HEK293 (cell line): ENCODE data around the gene IQSEC1.

ENCODE experiments used
- CTCF ChIA-PET: fragments of 350-600 bp; formaldehyde crosslinking; extraction: SDS; loops from one replicate; lab custom pipeline; 2021; ENCODE audit warnings: antibody characterized with exemption; lab: Yijun Ruan, JAX
- POLR2A ChIA-PET: fragments of 300-600 bp; formaldehyde crosslinking; extraction: SDS; loops from one replicate; lab custom pipeline; 2020; ENCODE audit warnings: antibody characterized with exemption, inconsistent platforms; lab: Yijun Ruan, JAX
- H3K27ac ChIP-seq: fragments of 200-500 bp; sonication (Bioruptor generic); 2 replicates; pipeline ENCODE4 v1.5.1; 2014; ENCODE audit warnings: low read depth, low read length, control low read depth, inconsistent platforms; ENCODE audit errors: extremely low read depth
- H3K36me3 ChIP-seq, 2 experiments: fragments of 200-500 bp in 1 of 2; sonication (Bioruptor generic) in 1 of 2; 1 replicate in 1 of 2; 2 replicates in 1 of 2; pipeline ENCODE4 v1.5.1; 2014 to 2017; ENCODE audit warnings: inconsistent platforms in 2 of 2, low read length in 2 of 2; ENCODE audit not compliant: control insufficient read depth in 2 of 2, insufficient read depth in 1 of 2
- H3K4me1 ChIP-seq: fragments of 200-500 bp; sonication (Bioruptor generic); 2 replicates; pipeline ENCODE4 v1.5.1; 2014; ENCODE audit warnings: mild to moderate bottlenecking, low read length, inconsistent platforms; ENCODE audit not compliant: control insufficient read depth, insufficient read depth
- H3K4me3 ChIP-seq: 2 replicates; pipeline ENCODE4 v1.5.1; 2011; ENCODE audit warnings: low read depth, mild to moderate bottlenecking, control low read depth, low read length, moderate library complexity
- H3K9me3 ChIP-seq: fragments of 200-500 bp; sonication (Bioruptor generic); 2 replicates; pipeline ENCODE4 v1.5.1; 2014; ENCODE audit warnings: low read depth, low read length, inconsistent platforms; ENCODE audit not compliant: control insufficient read depth, insufficient read depth
- GFI1B ChIP-seq: fragments of 450-650 bp; formaldehyde crosslinking; IDR thresholded peaks from 2 replicates; pipeline ENCODE4 v1.5.1; 2016; ENCODE audit warnings: missing biosample characterization, missing genetic modification characterization
- HOXD13 ChIP-seq: sonication (generic); formaldehyde crosslinking; IDR thresholded peaks from 2 replicates; pipeline ENCODE4 v1.8.0; 2022; ENCODE audit warnings: missing genetic modification reagents, borderline replicate concordance
- KLF10 ChIP-seq: fragments of 450-650 bp; IDR thresholded peaks from 2 replicates; pipeline ENCODE4 v1.5.1; 2018; ENCODE audit warnings: missing biosample characterization, mild to moderate bottlenecking, missing genetic modification characterization
- SALL2 ChIP-seq: fragments of 450-650 bp; formaldehyde crosslinking; IDR thresholded peaks from 2 replicates; pipeline ENCODE4 v1.5.0; 2017; ENCODE audit warnings: missing biosample characterization, mild to moderate bottlenecking, missing genetic modification characterization, borderline replicate concordance
- TRIM28 ChIP-seq: IDR thresholded peaks from 2 replicates; pipeline ENCODE4 v1.6.1; 2011; ENCODE audit warnings: low read length, control low read depth, borderline replicate concordance
- WT1 ChIP-seq: fragments of 450-650 bp; formaldehyde crosslinking; IDR thresholded peaks from 2 replicates; pipeline ENCODE4 v1.5.1; 2016; ENCODE audit warnings: missing biosample characterization, missing genetic modification characterization
- ZBTB1 ChIP-seq: fragments of 450-650 bp; formaldehyde crosslinking; IDR thresholded peaks from 2 replicates; pipeline ENCODE4 v1.5.1; 2016; ENCODE audit warnings: missing biosample characterization, missing genetic modification characterization
- ZFP3 ChIP-seq: fragments of 450-650 bp; formaldehyde crosslinking; IDR thresholded peaks from 2 replicates; pipeline ENCODE4 v1.5.1; 2016; ENCODE audit warnings: low read depth, missing biosample characterization, missing genetic modification characterization
- ZNF175 ChIP-seq: fragments of 450-650 bp; formaldehyde crosslinking; IDR thresholded peaks from 2 replicates; pipeline ENCODE4 v1.5.1; 2016; ENCODE audit warnings: missing biosample characterization, missing genetic modification characterization
- ZNF202 ChIP-seq: fragments of 450-650 bp; formaldehyde crosslinking; IDR thresholded peaks from 2 replicates; pipeline ENCODE4 v1.5.1; 2016; ENCODE audit warnings: missing biosample characterization, missing genetic modification characterization, borderline replicate concordance
- ZNF266 ChIP-seq: fragments of 450-650 bp; formaldehyde crosslinking; IDR thresholded peaks from 2 replicates; pipeline ENCODE4 v1.5.1; 2016; ENCODE audit warnings: missing biosample characterization, missing genetic modification characterization, low read depth
- ZNF324 ChIP-seq: fragments of 450-650 bp; formaldehyde crosslinking; IDR thresholded peaks from 2 replicates; pipeline ENCODE4 v1.5.1; 2016; ENCODE audit warnings: missing biosample characterization, missing genetic modification characterization
- ZNF350 ChIP-seq: fragments of 450-650 bp; formaldehyde crosslinking; IDR thresholded peaks from 2 replicates; pipeline ENCODE4 v1.5.0; 2017; ENCODE audit warnings: missing biosample characterization, mild to moderate bottlenecking, missing genetic modification characterization
- ZNF510 ChIP-seq: fragments of 450-650 bp; formaldehyde crosslinking; IDR thresholded peaks from 2 replicates; pipeline ENCODE4 v1.5.1; 2018; ENCODE audit warnings: mild to moderate bottlenecking, missing genetic modification characterization, missing biosample characterization; ENCODE audit not compliant: insufficient replicate concordance
- ZNF529 ChIP-seq: fragments of 450-650 bp; formaldehyde crosslinking; IDR thresholded peaks from 2 replicates; pipeline ENCODE4 v1.5.1; 2017; ENCODE audit warnings: missing genetic modification characterization, missing biosample characterization; ENCODE audit not compliant: insufficient replicate concordance
- ZNF549 ChIP-seq: fragments of 450-650 bp; IDR thresholded peaks from 2 replicates; pipeline ENCODE4 v1.5.1; 2018; ENCODE audit warnings: missing biosample characterization, missing genetic modification characterization, mild to moderate bottlenecking, inconsistent platforms, moderate library complexity
- ZNF658 ChIP-seq: fragments of 450-650 bp; formaldehyde crosslinking; IDR thresholded peaks from 2 replicates; pipeline ENCODE4; 2016; ENCODE audit warnings: missing biosample characterization, missing genetic modification characterization
- ZNF670 ChIP-seq: fragments of 450-650 bp; formaldehyde crosslinking; IDR thresholded peaks from 2 replicates; pipeline ENCODE4 v1.5.1; 2016; ENCODE audit warnings: missing biosample characterization, missing genetic modification characterization, low read depth
- ZNF76 ChIP-seq: fragments of 450-650 bp; formaldehyde crosslinking; IDR thresholded peaks from 2 replicates; pipeline ENCODE4; 2016; ENCODE audit warnings: low read depth, missing biosample characterization, missing genetic modification characterization, borderline replicate concordance
- TF ChIP-seq, protein P1 (sequence below): fragments of 450-650 bp; formaldehyde crosslinking; IDR thresholded peaks from 2 replicates; pipeline ENCODE4 v1.5.1; 2016; ENCODE audit warnings: missing biosample characterization, missing genetic modification characterization
- TF ChIP-seq, protein P2 (sequence below): fragments of 450-650 bp; formaldehyde crosslinking; IDR thresholded peaks from 2 replicates; pipeline ENCODE4 v1.5.1; 2016; ENCODE audit warnings: missing biosample characterization, missing genetic modification characterization, borderline replicate concordance
- TF ChIP-seq, protein P3 (sequence below): fragments of 450-650 bp; formaldehyde crosslinking; IDR thresholded peaks from 2 replicates; pipeline ENCODE4 v1.5.1; 2016; ENCODE audit warnings: missing biosample characterization, missing genetic modification characterization, borderline replicate concordance
- TF ChIP-seq, protein P4 (sequence below): IDR thresholded peaks from 2 replicates; pipeline ENCODE4 v1.6.1; 2011; ENCODE audit warnings: mild to moderate bottlenecking, low read depth, low read length, borderline replicate concordance

IQSEC1 gene

DNA sequence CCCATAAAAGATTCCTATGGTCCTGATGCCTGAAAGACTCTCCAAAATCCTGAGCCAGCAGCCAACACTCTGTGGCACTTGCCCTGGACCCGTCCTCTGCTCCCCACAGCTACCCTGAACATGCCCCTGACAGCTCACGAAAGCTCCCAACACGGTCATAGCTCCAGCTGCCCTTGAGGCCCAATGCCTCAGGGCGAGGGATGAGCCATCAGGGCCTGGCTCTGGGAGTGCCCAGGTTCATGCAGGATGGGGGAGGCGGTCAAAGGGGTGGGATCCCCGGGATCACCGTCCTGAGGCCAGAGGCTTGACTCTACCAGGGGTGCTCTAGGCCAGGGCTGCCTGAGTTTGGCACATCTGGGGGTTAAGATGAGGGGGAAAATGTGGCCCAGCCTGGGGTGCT is 159.1 kb downstream of the IQSEC1 start:
- H3K4me3 ChIP-seq: no peak overlapping the region
- H3K4me1 ChIP-seq: no peaks in the 10 kb centered on the region
- TF ChIP-seq ZNF670 (tag by site-specific recombination) (no peak), ZNF202 (no peak), ZNF76 (tag by site-specific recombination) (no peak), ZNF549 (tag by site-specific recombination) (no peak)
- TF ChIP-seq, protein P1, sequence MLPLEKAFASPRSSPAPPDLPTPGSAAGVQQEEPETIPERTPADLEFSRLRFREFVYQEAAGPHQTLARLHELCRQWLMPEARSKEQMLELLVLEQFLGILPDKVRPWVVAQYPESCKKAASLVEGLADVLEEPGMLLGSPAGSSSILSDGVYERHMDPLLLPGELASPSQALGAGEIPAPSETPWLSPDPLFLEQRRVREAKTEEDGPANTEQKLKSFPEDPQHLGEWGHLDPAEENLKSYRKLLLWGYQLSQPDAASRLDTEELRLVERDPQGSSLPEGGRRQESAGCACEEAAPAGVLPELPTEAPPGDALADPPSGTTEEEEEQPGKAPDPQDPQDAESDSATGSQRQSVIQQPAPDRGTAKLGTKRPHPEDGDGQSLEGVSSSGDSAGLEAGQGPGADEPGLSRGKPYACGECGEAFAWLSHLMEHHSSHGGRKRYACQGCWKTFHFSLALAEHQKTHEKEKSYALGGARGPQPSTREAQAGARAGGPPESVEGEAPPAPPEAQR (tag by site-specific recombination): no peak
- TF ChIP-seq, protein P2, sequence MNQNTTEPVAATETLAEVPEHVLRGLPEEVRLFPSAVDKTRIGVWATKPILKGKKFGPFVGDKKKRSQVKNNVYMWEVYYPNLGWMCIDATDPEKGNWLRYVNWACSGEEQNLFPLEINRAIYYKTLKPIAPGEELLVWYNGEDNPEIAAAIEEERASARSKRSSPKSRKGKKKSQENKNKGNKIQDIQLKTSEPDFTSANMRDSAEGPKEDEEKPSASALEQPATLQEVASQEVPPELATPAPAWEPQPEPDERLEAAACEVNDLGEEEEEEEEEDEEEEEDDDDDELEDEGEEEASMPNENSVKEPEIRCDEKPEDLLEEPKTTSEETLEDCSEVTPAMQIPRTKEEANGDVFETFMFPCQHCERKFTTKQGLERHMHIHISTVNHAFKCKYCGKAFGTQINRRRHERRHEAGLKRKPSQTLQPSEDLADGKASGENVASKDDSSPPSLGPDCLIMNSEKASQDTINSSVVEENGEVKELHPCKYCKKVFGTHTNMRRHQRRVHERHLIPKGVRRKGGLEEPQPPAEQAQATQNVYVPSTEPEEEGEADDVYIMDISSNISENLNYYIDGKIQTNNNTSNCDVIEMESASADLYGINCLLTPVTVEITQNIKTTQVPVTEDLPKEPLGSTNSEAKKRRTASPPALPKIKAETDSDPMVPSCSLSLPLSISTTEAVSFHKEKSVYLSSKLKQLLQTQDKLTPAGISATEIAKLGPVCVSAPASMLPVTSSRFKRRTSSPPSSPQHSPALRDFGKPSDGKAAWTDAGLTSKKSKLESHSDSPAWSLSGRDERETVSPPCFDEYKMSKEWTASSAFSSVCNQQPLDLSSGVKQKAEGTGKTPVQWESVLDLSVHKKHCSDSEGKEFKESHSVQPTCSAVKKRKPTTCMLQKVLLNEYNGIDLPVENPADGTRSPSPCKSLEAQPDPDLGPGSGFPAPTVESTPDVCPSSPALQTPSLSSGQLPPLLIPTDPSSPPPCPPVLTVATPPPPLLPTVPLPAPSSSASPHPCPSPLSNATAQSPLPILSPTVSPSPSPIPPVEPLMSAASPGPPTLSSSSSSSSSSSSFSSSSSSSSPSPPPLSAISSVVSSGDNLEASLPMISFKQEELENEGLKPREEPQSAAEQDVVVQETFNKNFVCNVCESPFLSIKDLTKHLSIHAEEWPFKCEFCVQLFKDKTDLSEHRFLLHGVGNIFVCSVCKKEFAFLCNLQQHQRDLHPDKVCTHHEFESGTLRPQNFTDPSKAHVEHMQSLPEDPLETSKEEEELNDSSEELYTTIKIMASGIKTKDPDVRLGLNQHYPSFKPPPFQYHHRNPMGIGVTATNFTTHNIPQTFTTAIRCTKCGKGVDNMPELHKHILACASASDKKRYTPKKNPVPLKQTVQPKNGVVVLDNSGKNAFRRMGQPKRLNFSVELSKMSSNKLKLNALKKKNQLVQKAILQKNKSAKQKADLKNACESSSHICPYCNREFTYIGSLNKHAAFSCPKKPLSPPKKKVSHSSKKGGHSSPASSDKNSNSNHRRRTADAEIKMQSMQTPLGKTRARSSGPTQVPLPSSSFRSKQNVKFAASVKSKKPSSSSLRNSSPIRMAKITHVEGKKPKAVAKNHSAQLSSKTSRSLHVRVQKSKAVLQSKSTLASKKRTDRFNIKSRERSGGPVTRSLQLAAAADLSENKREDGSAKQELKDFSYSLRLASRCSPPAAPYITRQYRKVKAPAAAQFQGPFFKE (tag by site-specific recombination): no peak
- TF ChIP-seq, protein P3, sequence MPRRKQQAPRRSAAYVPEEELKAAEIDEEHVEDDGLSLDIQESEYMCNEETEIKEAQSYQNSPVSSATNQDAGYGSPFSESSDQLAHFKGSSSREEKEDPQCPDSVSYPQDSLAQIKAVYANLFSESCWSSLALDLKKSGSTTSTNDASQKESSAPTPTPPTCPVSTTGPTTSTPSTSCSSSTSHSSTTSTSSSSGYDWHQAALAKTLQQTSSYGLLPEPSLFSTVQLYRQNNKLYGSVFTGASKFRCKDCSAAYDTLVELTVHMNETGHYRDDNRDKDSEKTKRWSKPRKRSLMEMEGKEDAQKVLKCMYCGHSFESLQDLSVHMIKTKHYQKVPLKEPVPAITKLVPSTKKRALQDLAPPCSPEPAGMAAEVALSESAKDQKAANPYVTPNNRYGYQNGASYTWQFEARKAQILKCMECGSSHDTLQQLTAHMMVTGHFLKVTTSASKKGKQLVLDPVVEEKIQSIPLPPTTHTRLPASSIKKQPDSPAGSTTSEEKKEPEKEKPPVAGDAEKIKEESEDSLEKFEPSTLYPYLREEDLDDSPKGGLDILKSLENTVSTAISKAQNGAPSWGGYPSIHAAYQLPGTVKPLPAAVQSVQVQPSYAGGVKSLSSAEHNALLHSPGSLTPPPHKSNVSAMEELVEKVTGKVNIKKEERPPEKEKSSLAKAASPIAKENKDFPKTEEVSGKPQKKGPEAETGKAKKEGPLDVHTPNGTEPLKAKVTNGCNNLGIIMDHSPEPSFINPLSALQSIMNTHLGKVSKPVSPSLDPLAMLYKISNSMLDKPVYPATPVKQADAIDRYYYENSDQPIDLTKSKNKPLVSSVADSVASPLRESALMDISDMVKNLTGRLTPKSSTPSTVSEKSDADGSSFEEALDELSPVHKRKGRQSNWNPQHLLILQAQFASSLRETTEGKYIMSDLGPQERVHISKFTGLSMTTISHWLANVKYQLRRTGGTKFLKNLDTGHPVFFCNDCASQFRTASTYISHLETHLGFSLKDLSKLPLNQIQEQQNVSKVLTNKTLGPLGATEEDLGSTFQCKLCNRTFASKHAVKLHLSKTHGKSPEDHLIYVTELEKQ (tag by site-specific recombination): no peak
- TF ChIP-seq, protein P4, sequence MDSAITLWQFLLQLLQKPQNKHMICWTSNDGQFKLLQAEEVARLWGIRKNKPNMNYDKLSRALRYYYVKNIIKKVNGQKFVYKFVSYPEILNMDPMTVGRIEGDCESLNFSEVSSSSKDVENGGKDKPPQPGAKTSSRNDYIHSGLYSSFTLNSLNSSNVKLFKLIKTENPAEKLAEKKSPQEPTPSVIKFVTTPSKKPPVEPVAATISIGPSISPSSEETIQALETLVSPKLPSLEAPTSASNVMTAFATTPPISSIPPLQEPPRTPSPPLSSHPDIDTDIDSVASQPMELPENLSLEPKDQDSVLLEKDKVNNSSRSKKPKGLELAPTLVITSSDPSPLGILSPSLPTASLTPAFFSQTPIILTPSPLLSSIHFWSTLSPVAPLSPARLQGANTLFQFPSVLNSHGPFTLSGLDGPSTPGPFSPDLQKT: no peak
- TF ChIP-seq, all 188 proteins: peak for 0
- ChIA-PET POLR2A (no interaction called here), CTCF (no interaction called here)
- H3K36me3 ChIP-seq: peaks cover 0 to 69% of the 10 kb centered on the region in 2 experiments; a peak in 2 of 3 replicates
- no peaks in the 10 kb centered on the region for H3K9me3 ChIP-seq
- no peak overlapping the region for H3K27ac ChIP-seq

DNA sequence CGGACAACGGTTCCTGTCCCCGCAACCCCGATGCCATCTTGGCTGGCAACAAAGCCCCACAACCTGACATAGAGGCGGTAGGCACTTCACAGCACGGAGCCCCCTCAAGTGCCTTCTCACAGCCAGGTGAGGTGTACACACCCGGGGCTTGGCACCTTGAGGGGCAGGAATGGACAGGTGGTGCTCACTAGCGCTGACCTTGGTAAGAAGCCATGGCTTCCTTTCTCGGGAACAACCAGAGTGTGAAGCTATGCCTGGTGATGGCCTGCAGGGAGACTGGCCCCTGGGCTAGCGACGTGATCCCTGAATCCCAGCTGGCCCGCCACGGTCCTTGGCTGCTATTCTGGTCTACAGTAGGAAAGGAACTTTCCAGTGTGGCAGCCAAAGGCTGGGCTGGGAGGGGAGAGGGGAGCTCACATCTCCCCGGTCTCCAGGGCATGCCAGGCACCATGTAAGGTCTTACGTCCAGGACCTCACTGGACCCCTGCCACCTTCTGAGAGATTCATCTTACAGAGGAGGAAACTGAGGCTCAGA is 161.3 kb downstream of the IQSEC1 start:
- Histone ChIP-seq H3K4me1 (no peaks in the 10 kb centered on the region), H3K36me3 (peaks cover 0 to 74% of the 10 kb centered on the region in 2 experiments; a peak in 2 of 3 replicates), H3K9me3 (no peaks in the 10 kb centered on the region), H3K27ac (no peak overlapping the region), H3K4me3 (no peak overlapping the region)
- POLR2A ChIA-PET: no interaction called here
- CTCF ChIA-PET: interaction anchor here (0.6 kb wide), 2 partner anchors 71 to 497 kb away, joined by 3 read pairs; partner anchors contain the start of gene RPL32
- TF ChIP-seq ZNF266 (tag by site-specific recombination): no peak
- TF ChIP-seq SALL2 (tag by site-specific recombination): no peak
- no peak for TF ChIP-seq ZNF175 (tag by site-specific recombination)
- no peak for TF ChIP-seq GFI1B (tag by site-specific recombination)
- no peak for TF ChIP-seq KLF10 (tag by site-specific recombination)
- no peak for TF ChIP-seq HOXD13 (CRISPR knock-in tag)
- TF ChIP-seq ZFP3: no peak
- no peak for TF ChIP-seq ZNF350 (tag by site-specific recombination)
- TF ChIP-seq ZNF510 (tag by site-specific recombination): no peak
- no peak for TF ChIP-seq ZBTB1 (tag by site-specific recombination)
- TF ChIP-seq WT1 (tag by site-specific recombination): no peak
- no peak for TF ChIP-seq TRIM28
- TF ChIP-seq ZNF529 (tag by site-specific recombination): no peak
- no peak for TF ChIP-seq ZNF658 (tag by site-specific recombination)
- TF ChIP-seq ZNF324 (tag by site-specific recombination): no peak
